K562 (cell line): ENCODE results near the gene SLFN14. TPM values are rescaled to one million over a fixed set of nuclear protein-coding genes. Genes with fewer than 3 reads are reported as not detected.

Source experiments
- ASH1L ChIP-seq: fragments of 450-650 bp; IDR thresholded peaks from 2 replicates; pipeline ENCODE4 v1.6.1; 2018; ENCODE audit warnings: borderline replicate concordance, mild to moderate bottlenecking, low read depth; ENCODE audit not compliant: partially characterized antibody
- CREB5 ChIP-seq: fragments of 250-450 bp; sonication (Bioruptor Pico); IDR thresholded peaks from 2 replicates; pipeline ENCODE4 v1.5.0; 2020; ENCODE audit warnings: mild to moderate bottlenecking
- DIDO1 ChIP-seq: fragments of 450-650 bp; IDR thresholded peaks from 2 replicates; pipeline ENCODE4 v1.6.1; 2016; ENCODE audit warnings: low read depth, missing biosample characterization, missing genetic modification characterization
- E2F1 ChIP-seq: sonication (generic); formaldehyde crosslinking; IDR thresholded peaks from 2 replicates; pipeline ENCODE4 v1.8.1; 2023; ENCODE audit warnings: mild to moderate bottlenecking, missing genetic modification reagents, moderate library complexity
- HMGXB4 ChIP-seq: sonication (generic); formaldehyde crosslinking; IDR thresholded peaks from 2 replicates; pipeline ENCODE4 v1.8.1; 2023; ENCODE audit warnings: mild to moderate bottlenecking, missing genetic modification reagents
- MAX ChIP-seq: sonication (generic); formaldehyde crosslinking; IDR thresholded peaks from 2 replicates; pipeline ENCODE4 v1.9.0; 2022; ENCODE audit warnings: mild to moderate bottlenecking, missing genetic modification reagents
- MEF2A ChIP-seq: IDR thresholded peaks from 2 replicates; pipeline ENCODE4 v1.6.1; 2011; ENCODE audit warnings: low read depth, mild to moderate bottlenecking, low read length, moderate library complexity; ENCODE audit not compliant: control insufficient read depth
- PHB2 ChIP-seq: fragments of 450-650 bp; IDR thresholded peaks from 2 replicates; pipeline ENCODE4 v1.6.1; 2017; ENCODE audit warnings: low read depth
- ZBTB7A ChIP-seq: IDR thresholded peaks from 2 replicates; pipeline ENCODE4 v1.6.1; 2011; ENCODE audit warnings: low read depth, mild to moderate bottlenecking, low read length, moderate library complexity, borderline replicate concordance; ENCODE audit not compliant: control insufficient read depth
- ZNF655 ChIP-seq: fragments of 250-450 bp; sonication (Bioruptor Pico); IDR thresholded peaks from 2 replicates; pipeline ENCODE4 v1.5.0; 2021
- ZNF79 ChIP-seq: fragments of 250-450 bp; sonication (Bioruptor Pico); IDR thresholded peaks from 2 replicates; pipeline ENCODE4 v1.4.0; 2020; ENCODE audit warnings: low read depth, mild to moderate bottlenecking, moderate library complexity
- polyA plus RNA-seq, 8 experiments: library from polyadenylated mRNA; depleted of rRNA in 4 of 8; stranded (reverse) in 5 of 8; unstranded in 3 of 8; fragments of >200 nt; fragmentation: Nextera tagmentation in 2 of 8; fragmentation: Illumina TruSeq in 1 of 8; extraction: Ambion mirVana in 2 of 8; extraction: Trizol in 1 of 8; gene quantifications; 2 replicates each; pipeline versions ENCODE4 v1.2.1 to v1.2.3, GENCODE V29; 2011 to 2014; ENCODE audit warnings: inconsistent platforms in 1 of 8, missing spikeins in 1 of 8
- total RNA-seq, 7 experiments: library from RNA; depleted of rRNA in 6 of 7; stranded (reverse); fragments of >200 nt in 6 of 7; fragmentation: Illumina TruSeq in 2 of 7; extraction: Trizol in 2 of 7; gene quantifications; 2 replicates each; pipeline versions ENCODE4 v1.2.1 to v1.2.3, GENCODE V29; 2011 to 2021; ENCODE audit warnings: low replicate concordance in 1 of 7
- TF ChIP-seq, protein P1 (sequence below): sonication (generic); formaldehyde crosslinking; IDR thresholded peaks from 2 replicates; pipeline ENCODE4 v1.8.0; 2023; ENCODE audit warnings: mild to moderate bottlenecking, missing genetic modification reagents
- TF ChIP-seq, protein P2 (sequence below): IDR thresholded peaks from 3 replicates; pipeline ENCODE4 v1.6.1; 2011; ENCODE audit warnings: borderline replicate concordance, mild to moderate bottlenecking; ENCODE audit not compliant: insufficient read length, insufficient read depth

Gene SLFN14
- total and polyA plus RNA-seq, 9 of the 15 experiments (the other 6 are each of a cell fraction or from before 2014, with no cell fraction given) = 1.3 to 4.3 (median 3.1) TPM

GRCh38 chr17:35545150-35545549, 15.5 kb downstream of the SLFN14 start (continued):
- TF ChIP-seq, protein P1, sequence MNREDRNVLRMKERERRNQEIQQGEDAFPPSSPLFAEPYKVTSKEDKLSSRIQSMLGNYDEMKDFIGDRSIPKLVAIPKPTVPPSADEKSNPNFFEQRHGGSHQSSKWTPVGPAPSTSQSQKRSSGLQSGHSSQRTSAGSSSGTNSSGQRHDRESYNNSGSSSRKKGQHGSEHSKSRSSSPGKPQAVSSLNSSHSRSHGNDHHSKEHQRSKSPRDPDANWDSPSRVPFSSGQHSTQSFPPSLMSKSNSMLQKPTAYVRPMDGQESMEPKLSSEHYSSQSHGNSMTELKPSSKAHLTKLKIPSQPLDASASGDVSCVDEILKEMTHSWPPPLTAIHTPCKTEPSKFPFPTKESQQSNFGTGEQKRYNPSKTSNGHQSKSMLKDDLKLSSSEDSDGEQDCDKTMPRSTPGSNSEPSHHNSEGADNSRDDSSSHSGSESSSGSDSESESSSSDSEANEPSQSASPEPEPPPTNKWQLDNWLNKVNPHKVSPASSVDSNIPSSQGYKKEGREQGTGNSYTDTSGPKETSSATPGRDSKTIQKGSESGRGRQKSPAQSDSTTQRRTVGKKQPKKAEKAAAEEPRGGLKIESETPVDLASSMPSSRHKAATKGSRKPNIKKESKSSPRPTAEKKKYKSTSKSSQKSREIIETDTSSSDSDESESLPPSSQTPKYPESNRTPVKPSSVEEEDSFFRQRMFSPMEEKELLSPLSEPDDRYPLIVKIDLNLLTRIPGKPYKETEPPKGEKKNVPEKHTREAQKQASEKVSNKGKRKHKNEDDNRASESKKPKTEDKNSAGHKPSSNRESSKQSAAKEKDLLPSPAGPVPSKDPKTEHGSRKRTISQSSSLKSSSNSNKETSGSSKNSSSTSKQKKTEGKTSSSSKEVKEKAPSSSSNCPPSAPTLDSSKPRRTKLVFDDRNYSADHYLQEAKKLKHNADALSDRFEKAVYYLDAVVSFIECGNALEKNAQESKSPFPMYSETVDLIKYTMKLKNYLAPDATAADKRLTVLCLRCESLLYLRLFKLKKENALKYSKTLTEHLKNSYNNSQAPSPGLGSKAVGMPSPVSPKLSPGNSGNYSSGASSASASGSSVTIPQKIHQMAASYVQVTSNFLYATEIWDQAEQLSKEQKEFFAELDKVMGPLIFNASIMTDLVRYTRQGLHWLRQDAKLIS (CRISPR knock-in tag) = no peak
- TF ChIP-seq E2F1 (CRISPR knock-in tag) (no peak), ZBTB7A (no peak), ZNF79 (CRISPR knock-in tag) (no peak), MAX (CRISPR knock-in tag) (no peak), HMGXB4 (CRISPR knock-in tag) (no peak), ZNF655 (no peak), DIDO1 (tag) (no peak), ASH1L (no peak), CREB5 (no peak), MEF2A (no peak), PHB2 (no peak)
- TF ChIP-seq, protein P2, sequence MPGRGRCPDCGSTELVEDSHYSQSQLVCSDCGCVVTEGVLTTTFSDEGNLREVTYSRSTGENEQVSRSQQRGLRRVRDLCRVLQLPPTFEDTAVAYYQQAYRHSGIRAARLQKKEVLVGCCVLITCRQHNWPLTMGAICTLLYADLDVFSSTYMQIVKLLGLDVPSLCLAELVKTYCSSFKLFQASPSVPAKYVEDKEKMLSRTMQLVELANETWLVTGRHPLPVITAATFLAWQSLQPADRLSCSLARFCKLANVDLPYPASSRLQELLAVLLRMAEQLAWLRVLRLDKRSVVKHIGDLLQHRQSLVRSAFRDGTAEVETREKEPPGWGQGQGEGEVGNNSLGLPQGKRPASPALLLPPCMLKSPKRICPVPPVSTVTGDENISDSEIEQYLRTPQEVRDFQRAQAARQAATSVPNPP = no peak
- TF ChIP-seq, all 486 proteins: peak for 0
